ENCODE results near the gene CACNA1G.
A peak's percentile ranks its signal among the peaks of the same experiment; 100 is the strongest.

Gene CACNA1G

DNA sequence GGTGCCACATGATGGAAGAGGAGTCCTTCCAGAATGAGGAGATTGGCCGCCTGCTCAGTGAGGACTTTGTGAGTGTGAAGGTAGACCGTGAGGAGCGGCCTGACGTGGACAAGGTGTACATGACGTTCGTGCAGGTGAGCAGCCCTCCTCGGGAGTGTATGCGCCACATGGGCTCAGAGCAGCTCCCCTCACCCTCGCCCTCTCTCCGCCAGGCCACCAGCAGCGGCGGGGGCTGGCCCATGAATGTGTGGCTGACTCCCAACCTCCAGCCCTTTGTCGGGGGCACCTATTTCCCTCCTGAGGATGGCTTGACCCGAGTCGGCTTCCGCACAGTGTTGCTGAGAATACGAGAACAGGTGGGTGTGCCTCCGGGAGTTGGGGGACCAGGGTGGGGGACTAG lies 11.7 kb upstream of the CACNA1G start:
- TF ChIP-seq TAF1 (IDR thresholded peaks at IDR 0.05; ENCODE audit: borderline replicate concordance, insufficient read depth, low read length) (no peak), FOXP2 (optimal IDR thresholded peaks at IDR 0.05; ENCODE audit: borderline replicate concordance, extremely low read depth, extremely low read length, insufficient read depth) (no peak), SIN3A (IDR thresholded peaks at IDR 0.05; ENCODE audit: borderline replicate concordance, insufficient read depth, low read length) (no peak), POLR2AphosphoS5 (IDR thresholded peaks at IDR 0.05; ENCODE audit: low read depth, low read length) (no peak)
- TF ChIP-seq, protein P1, sequence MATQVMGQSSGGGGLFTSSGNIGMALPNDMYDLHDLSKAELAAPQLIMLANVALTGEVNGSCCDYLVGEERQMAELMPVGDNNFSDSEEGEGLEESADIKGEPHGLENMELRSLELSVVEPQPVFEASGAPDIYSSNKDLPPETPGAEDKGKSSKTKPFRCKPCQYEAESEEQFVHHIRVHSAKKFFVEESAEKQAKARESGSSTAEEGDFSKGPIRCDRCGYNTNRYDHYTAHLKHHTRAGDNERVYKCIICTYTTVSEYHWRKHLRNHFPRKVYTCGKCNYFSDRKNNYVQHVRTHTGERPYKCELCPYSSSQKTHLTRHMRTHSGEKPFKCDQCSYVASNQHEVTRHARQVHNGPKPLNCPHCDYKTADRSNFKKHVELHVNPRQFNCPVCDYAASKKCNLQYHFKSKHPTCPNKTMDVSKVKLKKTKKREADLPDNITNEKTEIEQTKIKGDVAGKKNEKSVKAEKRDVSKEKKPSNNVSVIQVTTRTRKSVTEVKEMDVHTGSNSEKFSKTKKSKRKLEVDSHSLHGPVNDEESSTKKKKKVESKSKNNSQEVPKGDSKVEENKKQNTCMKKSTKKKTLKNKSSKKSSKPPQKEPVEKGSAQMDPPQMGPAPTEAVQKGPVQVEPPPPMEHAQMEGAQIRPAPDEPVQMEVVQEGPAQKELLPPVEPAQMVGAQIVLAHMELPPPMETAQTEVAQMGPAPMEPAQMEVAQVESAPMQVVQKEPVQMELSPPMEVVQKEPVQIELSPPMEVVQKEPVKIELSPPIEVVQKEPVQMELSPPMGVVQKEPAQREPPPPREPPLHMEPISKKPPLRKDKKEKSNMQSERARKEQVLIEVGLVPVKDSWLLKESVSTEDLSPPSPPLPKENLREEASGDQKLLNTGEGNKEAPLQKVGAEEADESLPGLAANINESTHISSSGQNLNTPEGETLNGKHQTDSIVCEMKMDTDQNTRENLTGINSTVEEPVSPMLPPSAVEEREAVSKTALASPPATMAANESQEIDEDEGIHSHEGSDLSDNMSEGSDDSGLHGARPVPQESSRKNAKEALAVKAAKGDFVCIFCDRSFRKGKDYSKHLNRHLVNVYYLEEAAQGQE (IDR thresholded peaks at IDR 0.05; ENCODE audit: insufficient read depth in 1 of 2, low read depth in 2 of 2, low read length in 2 of 2), result no peak

DNA sequence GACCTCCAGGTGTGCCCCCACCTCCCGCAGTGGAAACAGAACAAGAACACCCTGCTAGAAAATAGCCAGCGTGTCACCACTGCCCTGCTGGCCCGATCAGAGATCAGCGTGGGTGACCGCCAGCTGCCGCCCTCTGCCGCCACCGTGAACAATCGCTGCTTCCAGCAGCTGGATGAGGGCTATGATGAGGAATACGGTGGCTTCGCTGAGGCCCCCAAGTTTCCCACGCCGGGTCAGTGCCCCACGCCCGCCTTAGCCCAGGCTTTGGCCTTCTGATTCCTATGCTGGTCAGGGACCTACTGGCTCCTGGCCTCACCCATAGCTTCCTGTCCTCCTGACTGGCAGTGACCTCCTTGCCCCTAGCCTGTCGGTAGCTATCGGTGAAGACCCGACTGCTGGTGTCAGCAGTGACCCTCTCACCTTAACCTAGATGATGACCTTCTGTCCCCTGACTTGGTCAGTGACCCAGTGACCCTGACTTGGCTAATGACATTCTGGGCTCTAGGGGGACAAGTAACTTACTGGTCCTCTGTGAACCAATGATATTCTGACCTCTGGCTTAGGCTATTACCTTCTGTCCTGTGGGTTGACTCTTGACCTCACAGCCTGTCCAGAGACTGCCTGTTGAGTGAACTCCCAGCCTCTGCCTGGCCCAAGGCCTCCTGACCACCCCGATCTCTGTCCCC lies 11.1 kb upstream of the CACNA1G start:
- no peak for TF ChIP-seq SIN3A (IDR thresholded peaks at IDR 0.05; ENCODE audit: borderline replicate concordance, insufficient read depth, low read length)
- no peak for TF ChIP-seq POLR2AphosphoS5 (IDR thresholded peaks at IDR 0.05; ENCODE audit: low read depth, low read length)
- no peak for TF ChIP-seq FOXP2 (optimal IDR thresholded peaks at IDR 0.05; ENCODE audit: borderline replicate concordance, extremely low read depth, extremely low read length, insufficient read depth)
- TF ChIP-seq TAF1 (IDR thresholded peaks at IDR 0.05; ENCODE audit: borderline replicate concordance, insufficient read depth, low read length), result no peak
- TF ChIP-seq, protein P1 (IDR thresholded peaks at IDR 0.05; ENCODE audit: insufficient read depth in 1 of 2, low read depth in 2 of 2, low read length in 2 of 2), result no peak

DNA sequence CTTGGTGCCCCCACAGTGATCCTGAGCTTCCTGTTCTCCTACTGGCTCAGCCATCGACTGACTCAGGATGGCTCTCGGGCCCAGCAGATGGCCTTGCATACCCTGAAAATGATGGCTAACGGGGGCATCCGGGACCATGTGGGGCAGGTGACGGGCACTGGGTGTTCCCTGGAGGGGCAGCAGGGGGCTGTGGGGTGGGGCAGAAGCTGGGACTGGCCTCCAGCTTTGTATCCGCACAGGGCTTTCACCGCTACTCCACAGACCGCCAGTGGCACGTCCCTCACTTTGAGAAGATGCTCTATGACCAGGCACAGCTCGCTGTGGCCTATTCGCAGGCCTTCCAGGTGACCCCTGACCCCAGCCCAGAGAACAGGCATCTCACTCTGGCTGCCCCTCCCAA lies 10.5 kb upstream of the CACNA1G start:
- TF ChIP-seq TAF1 (IDR thresholded peaks at IDR 0.05; ENCODE audit: borderline replicate concordance, insufficient read depth, low read length) (no peak), POLR2AphosphoS5 (IDR thresholded peaks at IDR 0.05; ENCODE audit: low read depth, low read length) (no peak), FOXP2 (optimal IDR thresholded peaks at IDR 0.05; ENCODE audit: borderline replicate concordance, extremely low read depth, extremely low read length, insufficient read depth) (no peak), SIN3A (IDR thresholded peaks at IDR 0.05; ENCODE audit: borderline replicate concordance, insufficient read depth, low read length) (no peak)
- TF ChIP-seq, protein P1 (IDR thresholded peaks at IDR 0.05; ENCODE audit: insufficient read depth in 1 of 2, low read depth in 2 of 2, low read length in 2 of 2), result no peak

DNA sequence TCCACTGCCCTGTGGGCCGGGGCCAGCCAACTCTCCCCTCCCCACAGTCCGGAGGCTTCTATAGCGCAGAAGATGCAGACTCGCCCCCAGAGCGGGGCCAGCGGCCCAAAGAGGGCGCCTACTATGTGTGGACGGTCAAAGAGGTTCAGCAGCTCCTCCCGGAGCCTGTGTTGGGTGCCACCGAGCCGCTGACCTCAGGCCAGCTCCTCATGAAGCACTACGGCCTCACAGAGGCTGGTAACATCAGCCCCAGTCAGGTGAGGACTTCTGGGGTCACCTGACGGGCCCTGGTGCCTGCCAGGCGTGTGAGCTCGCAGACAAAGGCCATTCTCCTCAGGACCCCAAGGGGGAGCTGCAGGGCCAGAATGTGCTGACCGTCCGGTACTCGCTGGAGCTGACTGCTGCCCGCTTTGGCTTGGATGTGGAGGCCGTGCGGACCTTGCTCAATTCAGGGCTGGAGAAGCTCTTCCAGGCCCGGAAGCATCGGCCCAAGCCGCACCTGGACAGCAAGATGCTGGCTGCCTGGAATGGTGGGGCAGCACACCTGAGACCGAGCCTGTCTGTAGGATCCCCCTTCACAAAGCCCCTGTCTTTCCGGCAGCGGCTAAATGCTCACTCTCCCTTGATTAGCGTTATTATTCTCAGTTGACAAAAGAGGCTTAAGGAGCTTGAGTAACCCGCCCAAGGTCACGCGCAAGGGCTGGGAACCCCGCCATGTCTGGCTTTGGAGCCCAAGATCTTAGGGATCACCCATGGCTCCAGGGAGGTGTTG lies 9.7 kb upstream of the CACNA1G start:
- peak; percentile 76 for TF ChIP-seq FOXP2 (optimal IDR thresholded peaks at IDR 0.05; ENCODE audit: borderline replicate concordance, extremely low read depth, extremely low read length, insufficient read depth)
- TF ChIP-seq, protein P1 (IDR thresholded peaks at IDR 0.05; ENCODE audit: insufficient read depth in 1 of 2, low read depth in 2 of 2, low read length in 2 of 2), result no peak

Measured in PFSK-1 (cell line).